H1 (cell line): ENCODE results near the gene PTK6. TPM values are rescaled to one million over a fixed set of nuclear protein-coding genes. Genes with fewer than 3 reads are reported as not detected.

Experiments
- CTCF ChIA-PET: fragments of 300-600 bp; sonication (Branson Sonifier 250); formaldehyde crosslinking; loops from one replicate; lab custom pipeline; 2021; ENCODE audit not compliant: partially characterized antibody; lab: Charles Lee
- POLR2A ChIA-PET: fragments of 300-600 bp; sonication (Branson Sonifier 250); formaldehyde crosslinking; loops from one replicate; lab custom pipeline; 2021; ENCODE audit warnings: inconsistent platforms; ENCODE audit not compliant: partially characterized antibody; lab: Charles Lee
- DNase-seq, 2 experiments: peaks; one replicate each; pipeline versions ENCODE4 v3.0.0 to v3.0.0-alpha.2; 2010 to 2022; ENCODE audit warnings: low spot score in 2 of 2, low read depth in 1 of 2, mixed read lengths in 1 of 2
- FAIRE-seq: peaks from 2 replicates; lab custom pipeline; 2011; peaks lifted over from hg19 to GRCh38; lab: Jason Lieb, UNC
- H2AFZ ChIP-seq: 2 replicates; pipeline ENCODE4 v1.8.1; 2012; ENCODE audit warnings: low read length, inconsistent platforms
- H2AK5ac ChIP-seq: 2 replicates; pipeline ENCODE4 v1.6.1; 2013; ENCODE audit warnings: low read depth, low read length
- H2BK120ac ChIP-seq: replicated peaks from 2 replicates; pipeline ENCODE3; 2013; ENCODE audit warnings: low read depth, low read length, inconsistent platforms
- H2BK12ac ChIP-seq: 2 replicates; pipeline ENCODE4 v1.6.1; 2013; ENCODE audit warnings: low read depth, low read length
- H2BK15ac ChIP-seq: 2 replicates; pipeline ENCODE4 v1.6.1; 2013; ENCODE audit warnings: low read length
- H2BK20ac ChIP-seq: 2 replicates; pipeline ENCODE4 v1.6.1; 2013; ENCODE audit warnings: low read length
- H2BK5ac ChIP-seq: 2 replicates; pipeline ENCODE4 v1.6.1; 2013; ENCODE audit warnings: low read depth, low read length
- H3K14ac ChIP-seq: 2 replicates; pipeline ENCODE4 v1.6.1; 2013; ENCODE audit warnings: inconsistent platforms; ENCODE audit not compliant: insufficient read length
- H3K18ac ChIP-seq: 2 replicates; pipeline ENCODE4 v1.6.1; 2013; ENCODE audit warnings: low read length; ENCODE audit errors: extremely low read depth
- H3K23ac ChIP-seq: 2 replicates; pipeline ENCODE4 v1.6.1; 2013; ENCODE audit warnings: inconsistent platforms; ENCODE audit not compliant: insufficient read length
- H3K23me2 ChIP-seq: 2 replicates; pipeline ENCODE4 v1.6.1; 2013; ENCODE audit warnings: low read depth, low read length
- H3K27ac ChIP-seq: 2 replicates; pipeline ENCODE4 v1.6.1; 2011; ENCODE audit warnings: low read depth, low read length, inconsistent platforms
- H3K27me3 ChIP-seq, 4 experiments: replicated peaks in 1 of 4; 1 replicate in 1 of 4; 2 replicates in 3 of 4; pipeline versions ENCODE4 v1.6.1 to v1.8.1; 2011 to 2013; ENCODE audit warnings: low read length in 3 of 4, mild to moderate bottlenecking in 3 of 4, inconsistent platforms in 2 of 4, mixed read lengths in 2 of 4, moderate library complexity in 1 of 4; ENCODE audit not compliant: control insufficient read depth in 3 of 4, insufficient read depth in 3 of 4; ENCODE audit errors: extremely low read depth in 1 of 4
- H3K36me3 ChIP-seq, 4 experiments: 2 replicates each; pipeline versions ENCODE4 v1.6.1 to v1.8.1; 2011 to 2013; ENCODE audit warnings: mild to moderate bottlenecking in 4 of 4, low read length in 3 of 4, moderate library complexity in 2 of 4, control low read depth in 1 of 4, inconsistent platforms in 1 of 4; ENCODE audit not compliant: insufficient read depth in 4 of 4, control insufficient read depth in 2 of 4
- H3K4ac ChIP-seq: replicated peaks from 2 replicates; pipeline ENCODE3; 2013; ENCODE audit warnings: low read length, low read depth, mixed read lengths, inconsistent platforms; ENCODE audit not compliant: insufficient read length
- H3K4me1 ChIP-seq, 4 experiments: replicated peaks in 1 of 4; 1 replicate in 1 of 4; 2 replicates in 3 of 4; pipeline versions ENCODE4 v1.6.1 to v1.8.1; 2011 to 2013; ENCODE audit warnings: low read length in 3 of 4, inconsistent platforms in 2 of 4, mixed read lengths in 1 of 4; ENCODE audit not compliant: insufficient read depth in 4 of 4, control insufficient read depth in 3 of 4
- H3K4me2 ChIP-seq, 2 experiments: 2 replicates each; pipeline versions ENCODE4 v1.6.1 to v1.8.1; 2011 to 2013; ENCODE audit warnings: low read depth in 2 of 2, low read length in 2 of 2, control low read depth in 1 of 2, inconsistent platforms in 1 of 2, mild to moderate bottlenecking in 1 of 2; ENCODE audit not compliant: insufficient read depth in 1 of 2
- H3K4me3 ChIP-seq, 4 experiments: fragments of 200-600, 300-600 bp in 1 of 4; sonication (generic), shearing (Covaris generic), sonication (Bioruptor Twin) in 1 of 4; 2 replicates each; pipeline versions ENCODE4 v1.5.1 to v1.8.1; 2011 to 2016; ENCODE audit warnings: low read length in 4 of 4, low read depth in 3 of 4, control low read depth in 2 of 4, inconsistent platforms in 2 of 4, mild to moderate bottlenecking in 2 of 4, mixed read lengths in 1 of 4, moderate library complexity in 1 of 4; ENCODE audit not compliant: insufficient read depth in 2 of 4; ENCODE audit errors: extremely low read depth in 1 of 4
- H3K56ac ChIP-seq: replicated peaks from 2 replicates; pipeline ENCODE3; 2013; ENCODE audit warnings: low read depth, mild to moderate bottlenecking, mixed read lengths, low read length, inconsistent platforms; ENCODE audit not compliant: insufficient read length
- H3K79me1 ChIP-seq: 2 replicates; pipeline ENCODE4 v1.6.1; 2013; ENCODE audit warnings: low read depth, low read length, control low read depth
- H3K79me2 ChIP-seq, 2 experiments: 2 replicates each; pipeline versions ENCODE4 v1.6.1 to v1.8.1; 2012 to 2013; ENCODE audit warnings: low read length in 2 of 2, mild to moderate bottlenecking in 2 of 2, inconsistent platforms in 1 of 2; ENCODE audit not compliant: insufficient read depth in 2 of 2, control insufficient read depth in 1 of 2
- H3K9ac ChIP-seq, 4 experiments: replicated peaks in 1 of 4; 1 replicate in 1 of 4; 2 replicates in 3 of 4; pipeline versions ENCODE4 v1.6.1 to v1.8.1; 2011 to 2013; ENCODE audit warnings: low read depth in 3 of 4, low read length in 3 of 4, control low read depth in 2 of 4, mild to moderate bottlenecking in 2 of 4, moderate library complexity in 2 of 4, inconsistent platforms in 1 of 4; ENCODE audit errors: extremely low read depth in 1 of 4
- H3K9me3 ChIP-seq, 2 experiments: 2 replicates each; pipeline versions ENCODE4 v1.6.1 to v1.8.1; 2012 to 2013; ENCODE audit warnings: mild to moderate bottlenecking in 2 of 2, moderate library complexity in 2 of 2, control low read depth in 1 of 2, inconsistent platforms in 1 of 2, low read depth in 1 of 2, low read length in 1 of 2, mixed read lengths in 1 of 2; ENCODE audit not compliant: insufficient read depth in 2 of 2
- H4K20me1 ChIP-seq, 2 experiments: replicated peaks in 1 of 2; 2 replicates each; pipeline versions ENCODE3 to v1.8.1; 2011 to 2013; ENCODE audit warnings: inconsistent platforms in 2 of 2, low read length in 2 of 2, mild to moderate bottlenecking in 1 of 2; ENCODE audit not compliant: insufficient read depth in 2 of 2, control insufficient read depth in 1 of 2
- H4K5ac ChIP-seq: 2 replicates; pipeline ENCODE4 v1.6.1; 2013; ENCODE audit warnings: low read length, low read depth, mixed read lengths, inconsistent platforms; ENCODE audit not compliant: insufficient read length
- H4K8ac ChIP-seq: 2 replicates; pipeline ENCODE4 v1.8.0; 2013; ENCODE audit warnings: mild to moderate bottlenecking, moderate library complexity, low read length, inconsistent platforms; ENCODE audit not compliant: insufficient read depth; ENCODE audit errors: extremely low read depth
- H4K91ac ChIP-seq: replicated peaks from 2 replicates; pipeline ENCODE3; 2013; ENCODE audit warnings: low read length, mixed read lengths, inconsistent platforms; ENCODE audit not compliant: insufficient read length
- CTBP2 ChIP-seq: IDR thresholded peaks from 2 replicates; pipeline ENCODE4 v1.7.0; 2011; ENCODE audit warnings: borderline replicate concordance, mild to moderate bottlenecking, moderate library complexity, mixed read lengths, low read length; ENCODE audit not compliant: insufficient read depth, insufficient read length
- FOSL1 ChIP-seq: IDR thresholded peaks from 2 replicates; pipeline ENCODE4 v1.6.1; 2011; ENCODE audit warnings: mild to moderate bottlenecking, low read depth, low read length, moderate library complexity; ENCODE audit not compliant: insufficient read depth
- SIN3A ChIP-seq, 2 experiments: IDR thresholded peaks in 1 of 2; conservative IDR thresholded peaks in 1 of 2; 2 replicates each; pipeline ENCODE4 v1.6.1; 2011 to 2012; ENCODE audit warnings: low read length in 2 of 2, improper control_type of control experiment in 1 of 2, low read depth in 1 of 2, mild to moderate bottlenecking in 1 of 2
- SP4 ChIP-seq: IDR thresholded peaks from 2 replicates; pipeline ENCODE4 v1.6.1; 2012; ENCODE audit warnings: low read length, inconsistent platforms
- SUZ12 ChIP-seq: fragments of 200-600 bp; sonication (generic); IDR thresholded peaks from 2 replicates; pipeline ENCODE4 v1.6.1; 2012; ENCODE audit warnings: mild to moderate bottlenecking, inconsistent platforms, low read length, moderate library complexity, mixed read lengths
- TAF1 ChIP-seq: IDR thresholded peaks from 2 replicates; pipeline ENCODE4 v1.6.1; 2011; ENCODE audit warnings: mild to moderate bottlenecking, low read depth, low read length
- ZNF274 ChIP-seq: IDR thresholded peaks from 2 replicates; pipeline ENCODE4 v1.7.0; 2012; ENCODE audit warnings: low read length, borderline replicate concordance; ENCODE audit errors: extremely low read depth
- WGBS, 2 experiments: shearing (Covaris generic) in 1 of 2; methylation state at CpG; one replicate each; pipeline versions ENCODE4 v1.1.6 to v1.1.7; 2013 to 2015; ENCODE audit warnings: low lambda C conversion rate in 2 of 2, mixed read lengths in 2 of 2, inconsistent platforms in 1 of 2, low coverage in 1 of 2, missing lambda C conversion rate in 1 of 2; ENCODE audit not compliant: insufficient replicate concordance in 2 of 2, insufficient coverage in 1 of 2, insufficient read length in 1 of 2; ENCODE audit errors: extremely low coverage in 1 of 2, missing lambda C conversion rate in 1 of 2; 5-methylcytosine and 5-hydroxymethylcytosine counted together
- polyA plus RNA-seq, 7 experiments: library from polyadenylated mRNA; depleted of rRNA in 3 of 7; stranded (reverse) in 5 of 7; unstranded in 2 of 7; fragments of >200 nt in 5 of 7; fragments of 200-250 nt in 2 of 7; gene quantifications; 1 replicate in 5 of 7; 2 replicates in 1 of 7; 4 replicates in 1 of 7; pipeline versions ENCODE4 v1.2.1 to v1.2.3, GENCODE V29; 2011 to 2013; ENCODE audit warnings: missing spikeins in 2 of 7, mixed read lengths in 2 of 7
- total RNA-seq: library from RNA; stranded (reverse); fragmentation: NEBNext Ultra II Directional; extraction: Animal tissue kit (Norgen Biotek cat#: 25700); gene quantifications from 2 replicates; pipeline ENCODE4 v1.2.1, GENCODE V29; 2021

Gene PTK6
- total and polyA plus RNA-seq, 2 of the 8 experiments (the other 6 are each of a cell fraction or from before 2014, with no cell fraction given) = 0.12 to 0.19 TPM

DNA sequence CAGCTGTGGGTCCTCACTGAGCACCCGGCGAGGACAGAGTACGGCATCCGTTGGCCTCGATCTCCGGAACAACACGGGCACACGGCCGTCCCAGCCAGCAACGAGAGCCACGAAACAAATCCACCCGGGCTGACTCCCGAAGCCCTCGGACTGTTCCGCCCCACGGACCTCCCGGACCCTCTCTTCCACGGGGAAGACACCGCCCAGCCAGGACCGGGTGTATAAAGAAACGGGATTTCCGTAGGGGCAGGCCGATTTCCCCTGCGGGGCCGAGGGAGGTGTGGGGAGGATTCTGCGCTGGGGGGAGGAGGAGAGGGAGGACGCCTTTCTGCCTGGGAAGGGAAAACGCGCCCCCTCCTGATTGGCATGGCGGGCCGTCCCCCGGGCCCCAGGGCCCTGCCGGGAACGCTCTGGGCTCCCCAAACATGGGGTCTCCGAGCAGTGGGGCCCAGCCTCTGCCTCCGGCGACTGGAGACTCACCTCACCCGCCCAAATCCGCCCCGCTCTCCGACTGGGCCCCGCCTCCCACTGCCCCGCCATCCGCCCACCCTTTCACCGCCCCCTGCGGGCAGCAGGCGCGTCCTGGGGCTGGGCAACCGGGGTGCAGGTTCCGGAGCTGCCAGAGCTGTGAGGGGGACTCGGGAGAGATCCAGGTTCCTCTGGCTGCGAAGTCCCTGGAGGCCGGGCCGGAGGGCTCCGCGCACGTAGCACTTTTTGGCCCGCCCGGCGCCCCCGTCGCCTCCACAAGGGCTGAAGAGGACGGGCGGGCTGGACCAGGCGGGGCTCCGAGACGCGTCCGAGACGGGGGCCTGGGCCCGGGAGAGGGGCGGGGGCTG lies 17.3 kb downstream of the PTK6 start:
- peak overlapping the region; percentile 16 for H3K56ac ChIP-seq
- H2BK12ac ChIP-seq = 0 out of 2 replicates have a peak overlapping the region, but pooled peaks have one; percentile 75
- peak overlapping the region; percentile 66; the same call in 1 of the 2 replicates for H2BK5ac ChIP-seq
- H3K79me2 ChIP-seq = peaks cover 0 to 4% of the 10 kb centered on the region in 2 experiments; a peak in 1 of 4 replicates
- peaks cover 0 to 21% (median 10%) of the 10 kb centered on the region in 4 experiments; a peak in 5 of 7 replicates for H3K4me1 ChIP-seq
- H3K27ac ChIP-seq = no peak overlapping the region
- H4K5ac ChIP-seq = no peak overlapping the region
- H4K91ac ChIP-seq = peak overlapping the region; percentile 93
- ChIA-PET POLR2A (interaction anchor here (1.0 to 4.6 kb wide), 14 partner anchors 9 to 317 kb away, joined by 3 to 59 read pairs (median 4); partner anchors contain the start of genes PTK6 and SRMS), CTCF (interaction anchor here (0.6 to 3.5 kb wide), 7 partner anchors 12 to 122 kb away, joined by 3 to 31 read pairs (median 4); partner anchors contain the start of gene PTK6)
- peaks cover 3 to 22% of the 10 kb centered on the region in 2 experiments for H4K20me1 ChIP-seq
- H2BK120ac ChIP-seq = peak overlapping the region; percentile 13
- no peak overlapping the region for H2AFZ ChIP-seq
- peak overlapping the region; percentile 59; the same call in 1 of the 2 replicates for H2AK5ac ChIP-seq
- H3K18ac ChIP-seq = peak overlapping the region; percentile 71
- no peak overlapping the region for H2BK20ac ChIP-seq
- no peak for FAIRE-seq
- peak in 1 of 2 experiments; percentile 86 for DNase-seq
- H3K4ac ChIP-seq = no peak overlapping the region
- H3K9ac ChIP-seq = peak overlapping the region; percentile 25 to 45 (median 30); a peak in 5 of 7 replicates
- no peak overlapping the region for H3K23ac ChIP-seq
- H3K4me2 ChIP-seq = peak overlapping the region; percentile 67 to 78
- peaks cover 0 to 14% (median 0%) of the 10 kb centered on the region in 4 experiments; a peak in 2 of 8 replicates for H3K36me3 ChIP-seq
- peak overlapping the region; percentile 9; the same call in 1 of the 2 replicates for H2BK15ac ChIP-seq
- H4K8ac ChIP-seq = peak overlapping the region; percentile 80
- 9% methylated on average over 42 of the region's 72 CpGs; no CpG with 5 or more reads in 1 of the 2 experiments for WGBS, 2 experiments
- H3K27me3 ChIP-seq = peaks cover 0 to 6% (median under 1%) of the 10 kb centered on the region in 4 experiments; a peak in 2 of 7 replicates
- peaks cover 17% of the 10 kb centered on the region; the same call in 1 of the 2 replicates for H3K23me2 ChIP-seq
- no peak overlapping the region for H3K14ac ChIP-seq
- peak overlapping the region; percentile 66 to 99 (median 88) for H3K4me3 ChIP-seq
- peaks cover 7% of the 10 kb centered on the region; the same call in 1 of the 2 replicates for H3K79me1 ChIP-seq
- no peaks in the 10 kb centered on the region for H3K9me3 ChIP-seq
- no peak for TF ChIP-seq SIN3A (conservative IDR thresholded peaks at IDR 0.05 in 1 of 2, IDR thresholded peaks at IDR 0.05 in 1 of 2; ENCODE audit: low read depth in 1 of 2, low read length in 2 of 2)
- no peak; the same call in 1 of the 2 replicates for TF ChIP-seq TAF1
- no peak for TF ChIP-seq SUZ12
- TF ChIP-seq FOSL1 = no peak
- no peak for TF ChIP-seq CTBP2
- no peak for TF ChIP-seq ZNF274
- TF ChIP-seq SP4 = peak; percentile 38; the same call in 1 of the 2 replicates
